ENCODE measurements around the gene NHSL2. TPM values are rescaled to one million over a fixed set of nuclear protein-coding genes. Genes with fewer than 3 reads are reported as not detected.

Gene NHSL2
- total and polyA plus RNA-seq, 7 donors = 0.30 to 4.4 (median 1.9) TPM

GRCh38 chrX:72131317-72132294 lies 221.0 kb downstream of the NHSL2 start, which contains the start of gene RTL5:
Gene RTL5 (minus strand): TSS chrX:72131915.
- intact Hi-C loops (cut with DNase I) = no loop called here
- H3K36me3 ChIP-seq (ENCODE audit: insufficient read depth in 1 of 2, low read depth in 1 of 2) = no peaks in the 10 kb centered on the region
- TF ChIP-seq CTCF (IDR thresholded peaks at IDR 0.05) = no peak
- no peaks in the 10 kb centered on the region for H3K4me1 ChIP-seq
- peak within 1 kb of the TSS; percentile 60 for H3K4me3 ChIP-seq
- DNase-seq (peak; percentile 84 to 91), ATAC-seq (peak; percentile 57 to 89 (median 84))
- 1 to 21% (median 1%) methylated on average over 13 to 83 of the region's 106 CpGs for WGBS, 3 donors
- H3K27me3 ChIP-seq (ENCODE audit: insufficient read depth in 3 of 3, low read length in 2 of 3) = peaks cover 0 to 59% (median 0%) of the 10 kb centered on the region in 3 donors
- H3K9me3 ChIP-seq = no peaks in the 10 kb centered on the region
- H3K27ac ChIP-seq = peak within 1 kb of the TSS; percentile 23

- TF ChIP-seq CTCF (IDR thresholded peaks at IDR 0.05) = no peak
- Histone ChIP-seq H3K4me3 (peak overlapping the region; percentile 60), H3K27ac (no peak overlapping the region), H3K4me1 (no peaks in the 10 kb centered on the region), H3K27me3 (ENCODE audit: insufficient read depth in 3 of 3, low read length in 2 of 3) (peaks cover 0 to 63% (median 0%) of the 10 kb centered on the region in 3 donors), H3K9me3 (no peaks in the 10 kb centered on the region), H3K36me3 (ENCODE audit: insufficient read depth in 1 of 2, low read depth in 1 of 2) (no peaks in the 10 kb centered on the region)
- 67 to 100% (median 88%) methylated on average over 1 to 3 of the region's 3 CpGs for WGBS, 3 donors
- intact Hi-C loops (cut with DNase I) = no loop called here
- DNase-seq (no peak), ATAC-seq (no peak)
Measured at GRCh38 chrX:72132456-72132855, 221.8 kb downstream of the NHSL2 start.

DNA sequence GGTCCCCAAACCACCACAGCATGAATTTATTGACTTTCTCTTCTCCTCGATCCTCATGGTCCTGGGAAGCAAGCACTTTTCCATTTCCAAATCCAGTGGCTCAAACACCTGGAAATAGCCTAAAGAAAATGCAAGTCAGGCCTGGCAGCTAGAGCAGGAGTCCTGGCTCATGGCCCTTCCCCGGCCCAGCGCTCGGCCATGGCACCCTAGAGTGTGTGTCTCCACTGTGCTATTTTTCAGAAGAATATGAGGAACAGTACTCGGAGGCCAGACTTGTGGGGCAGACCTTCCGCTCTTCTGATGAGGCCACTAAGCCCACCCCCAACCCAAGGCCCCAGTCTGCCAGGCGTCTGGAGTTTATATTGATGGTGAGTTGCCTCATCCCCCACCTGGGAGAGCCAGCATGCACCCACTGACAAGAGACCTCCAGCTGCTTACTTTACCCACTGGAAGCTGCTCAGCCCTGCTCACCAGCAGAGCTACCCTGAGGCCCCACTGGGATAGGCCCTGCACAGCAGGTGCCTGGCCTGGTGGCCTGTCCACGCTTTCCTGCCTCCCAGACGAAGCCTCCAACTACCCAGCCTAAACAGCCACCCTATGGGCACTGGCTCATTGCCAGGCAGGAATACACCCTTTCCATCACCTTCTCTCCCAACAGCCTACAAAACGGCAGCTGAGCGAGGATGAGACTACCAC lies 223.4 kb downstream of the NHSL2 start:
- H3K27me3 ChIP-seq (ENCODE audit: insufficient read depth in 3 of 3, low read length in 2 of 3) = peaks cover 0 to 63% (median 0%) of the 10 kb centered on the region in 3 donors
- no peak overlapping the region for H3K27ac ChIP-seq
- H3K36me3 ChIP-seq (ENCODE audit: insufficient read depth in 1 of 2, low read depth in 1 of 2) = no peaks in the 10 kb centered on the region
- intact Hi-C loops (cut with DNase I) = no loop called here
- TF ChIP-seq CTCF (IDR thresholded peaks at IDR 0.05) = no peak
- no peak overlapping the region for H3K4me3 ChIP-seq
- H3K4me1 ChIP-seq = no peaks in the 10 kb centered on the region
- ATAC-seq (no peak), DNase-seq (no peak)
- no peaks in the 10 kb centered on the region for H3K9me3 ChIP-seq
- 85 to 95% (median 95%) methylated on average over 11 of the region's 11 CpGs for WGBS, 3 donors

DNA sequence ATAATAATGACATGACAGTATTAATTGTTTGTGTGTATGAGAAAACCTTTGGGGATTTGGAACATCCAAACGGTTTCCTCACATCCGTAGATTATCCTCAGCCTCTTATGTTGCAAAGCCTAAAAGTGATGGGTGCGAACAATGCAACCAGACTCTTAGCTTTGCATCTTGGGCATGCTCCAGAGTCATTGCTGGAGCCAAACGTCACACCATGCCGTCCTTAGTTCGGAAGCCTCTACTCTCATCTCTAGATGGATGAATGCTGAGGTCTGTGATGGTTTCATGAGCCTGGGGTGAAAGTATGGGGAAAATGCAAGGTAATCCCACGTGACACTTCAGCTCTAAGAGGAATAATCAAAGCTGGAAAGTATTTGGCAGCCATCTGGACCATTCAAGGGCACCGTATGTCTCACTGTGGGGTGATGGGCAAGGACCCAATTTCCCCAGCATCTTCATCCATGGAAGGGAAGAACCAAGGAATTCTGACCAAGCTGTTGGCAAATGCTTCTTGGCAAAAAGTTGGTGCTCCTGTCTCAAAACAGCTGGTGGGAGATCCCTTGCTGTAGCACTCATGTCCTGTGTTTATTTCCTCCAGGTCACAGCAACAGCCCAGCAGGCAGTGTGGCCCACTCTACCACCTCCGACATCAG lies 227.3 kb downstream of the NHSL2 start:
- no peak for ATAC-seq
- no peak for DNase-seq
- H3K9me3 ChIP-seq = no peaks in the 10 kb centered on the region
- H3K27ac ChIP-seq = no peak overlapping the region
- intact Hi-C loops (cut with DNase I) = no loop called here
- no peak overlapping the region for H3K4me3 ChIP-seq
- 70 to 80% (median 72%) methylated on average over 9 of the region's 9 CpGs for WGBS, 3 donors
- H3K27me3 ChIP-seq (ENCODE audit: insufficient read depth in 3 of 3, low read length in 2 of 3) = peaks cover 0 to 30% (median 0%) of the 10 kb centered on the region in 3 donors
- no peak for TF ChIP-seq CTCF (IDR thresholded peaks at IDR 0.05)
- H3K4me1 ChIP-seq = no peaks in the 10 kb centered on the region
- H3K36me3 ChIP-seq (ENCODE audit: insufficient read depth in 1 of 2, low read depth in 1 of 2) = no peaks in the 10 kb centered on the region
